K562 treated with DMSO at 1 percent for 48 hours (cell line): Measurements from ENCODE around the gene MYH4. TPM values are rescaled to one million over a fixed set of nuclear protein-coding genes. Genes with fewer than 3 reads are reported as not detected.

ENCODE experiments used
- total RNA-seq: library from RNA; unstranded; fragments of 300-600 nt; gene quantifications from 2 replicates; pipeline ENCODE4 v1.2.3, GENCODE V29; 2022; ENCODE audit warnings: low replicate concordance; ENCODE audit errors: extremely low read depth

The MYH4 gene
- total RNA-seq, result not detected in 2 replicates

DNA sequence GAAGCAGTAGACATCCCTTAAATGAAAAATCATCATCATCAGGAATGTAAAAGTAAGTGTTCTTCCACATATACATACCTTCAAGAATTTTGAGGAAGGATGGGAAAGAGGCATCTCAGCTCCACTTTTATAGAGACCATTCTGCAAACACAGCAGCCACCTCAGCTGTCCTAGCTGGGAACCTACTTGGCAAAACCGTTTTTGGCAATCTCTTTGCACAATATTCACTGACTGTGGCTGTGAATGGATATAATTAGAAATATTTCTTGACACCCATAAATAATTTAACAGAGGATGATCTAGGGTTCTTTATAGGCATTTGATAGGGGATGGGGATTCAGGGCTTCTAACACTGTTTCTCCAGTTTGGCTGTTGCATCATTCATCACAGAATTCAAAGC is at the start of gene MYH4:
TSS of gene MYH4 (minus strand) at position 101 of the 400 bp plus-strand sequence. CDS start 2,814 bp downstream, outside the sequence.

DNA sequence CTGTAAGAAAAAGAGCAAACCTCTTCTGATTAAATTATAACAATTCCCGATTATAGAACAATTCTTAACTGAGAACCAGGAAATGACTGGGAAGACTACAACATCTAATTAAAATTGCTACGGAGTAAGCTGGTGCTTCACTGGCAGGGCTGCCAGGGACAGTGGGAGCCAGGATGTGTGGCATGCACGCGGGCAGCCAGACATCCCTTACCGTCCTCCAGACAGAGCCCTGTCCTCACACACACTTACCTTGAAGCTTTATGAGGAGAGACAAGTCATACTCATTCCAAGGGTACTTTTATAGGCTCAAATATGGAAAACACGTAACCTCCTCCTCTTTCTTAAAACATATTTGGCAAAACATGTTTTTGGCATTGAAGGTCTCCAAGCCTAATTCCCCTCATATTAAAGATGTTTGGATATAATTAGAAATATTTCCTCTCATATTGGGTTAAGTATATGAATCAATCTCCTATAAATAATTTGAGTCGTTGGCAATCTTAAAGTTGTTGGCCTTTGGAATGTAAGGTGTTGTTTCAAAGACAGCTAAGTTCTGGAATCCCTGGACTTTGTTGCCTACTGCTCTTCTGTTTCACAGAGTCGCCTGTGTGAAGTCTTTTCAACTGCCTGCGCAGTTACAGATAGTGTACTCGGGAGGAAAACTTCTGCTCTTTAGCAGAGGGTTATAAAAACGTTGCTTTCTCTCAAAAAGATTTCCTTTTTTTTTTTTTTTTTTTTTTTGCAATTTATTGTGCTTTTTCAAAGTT is 49.1 kb upstream of the MYH4 start, which contains the start of gene MYH1:
TSS of gene MYH1 (minus strand) at position 272 of the 767 bp plus-strand sequence. CDS start 1,900 bp downstream, outside the sequence.

DNA sequence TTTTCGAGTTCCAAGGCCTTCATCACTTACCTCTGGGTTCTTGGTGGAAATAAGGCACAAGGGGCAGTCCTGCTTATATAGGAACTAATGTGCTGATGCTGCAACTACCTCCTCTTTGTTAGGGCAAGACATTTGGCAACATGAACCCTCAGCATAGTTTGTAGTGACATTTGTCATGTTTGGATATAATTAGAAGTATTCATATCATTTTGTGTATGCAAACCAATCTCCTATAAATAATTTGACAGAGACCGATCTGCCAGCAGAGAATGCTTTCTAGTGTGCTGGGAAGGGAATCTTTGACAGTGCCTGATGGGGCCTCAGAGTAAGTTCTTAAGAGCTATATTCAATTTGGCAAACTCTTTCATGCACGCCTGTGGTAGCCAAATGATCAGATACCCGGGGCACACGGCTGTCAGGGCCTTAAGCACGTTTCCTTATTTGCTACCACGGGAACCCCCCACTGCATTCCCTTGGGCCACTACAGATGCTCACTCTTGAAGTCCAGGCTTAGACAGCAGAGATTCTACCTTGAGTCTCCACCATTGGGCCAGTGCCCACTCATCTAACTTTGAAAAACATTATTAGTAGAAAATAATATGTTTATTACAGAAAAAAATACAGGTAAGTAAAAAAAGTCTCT is 47.3 kb downstream of the MYH4 start, which contains the start of gene MYH8:
TSS of gene MYH8 (minus strand) at position 51 of the 643 bp plus-strand sequence. CDS start 1,723 bp downstream, outside the sequence.

Other genes starting within 250 kb of the MYH4 start
- not detected in 2 replicates for gene MYH13, start 96.6 kb downstream of the MYH4 start, total RNA-seq
- not detected in 2 replicates for gene MYH8, start 47.6 kb downstream of the MYH4 start, total RNA-seq
- gene MYH1, start 49.0 kb upstream of the MYH4 start, total RNA-seq, result not detected in 2 replicates
- not detected in 2 replicates for gene MYH2, start 80.1 kb upstream of the MYH4 start, total RNA-seq
- gene MYH3, start 187.8 kb upstream of the MYH4 start, total RNA-seq, result not detected in 2 replicates
- gene SCO1, start 228.0 kb upstream of the MYH4 start, total RNA-seq, result not detected in 2 replicates
- not detected in 2 replicates for gene ADPRM, start 228.0 kb upstream of the MYH4 start, total RNA-seq